OCI-LY1 (cell line): ENCODE measurements around the gene DNAJB8.

Source experiments
- H2AFZ ChIP-seq: fragments of 200-600 bp; sonication (generic), shearing (Covaris generic); 2 replicates; pipeline ENCODE4 v1.6.0; 2014; ENCODE audit warnings: antibody characterized with exemption, mild to moderate bottlenecking, low read length
- H3F3A ChIP-seq: fragments of 200-600 bp; sonication (generic), shearing (Covaris generic); 2 replicates; pipeline ENCODE4 v1.6.0; 2014; ENCODE audit warnings: mild to moderate bottlenecking, antibody characterized with exemption, low read length, moderate library complexity; ENCODE audit not compliant: insufficient read depth
- H3K27ac ChIP-seq: fragments of 200-600 bp; sonication (generic); 2 replicates; pipeline ENCODE4 v1.5.1; 2014; ENCODE audit warnings: low read length, mixed run types, mild to moderate bottlenecking, low read depth; ENCODE audit not compliant: poor library complexity, severe bottlenecking
- H3K27me3 ChIP-seq: fragments of 200-600 bp; sonication (generic); 2 replicates; pipeline ENCODE4 v1.6.0; 2014; ENCODE audit warnings: antibody characterized with exemption, mild to moderate bottlenecking, low read length, moderate library complexity; ENCODE audit not compliant: insufficient read depth
- H3K36me3 ChIP-seq: fragments of 200-600 bp; sonication (generic); 2 replicates; pipeline ENCODE4 v1.6.1; 2014; ENCODE audit warnings: mild to moderate bottlenecking, antibody characterized with exemption, low read length, moderate library complexity, mixed read lengths; ENCODE audit not compliant: insufficient read depth
- H3K4me1 ChIP-seq: fragments of 200-600 bp; sonication (generic); 2 replicates; pipeline ENCODE4 v1.5.1; 2014; ENCODE audit warnings: mild to moderate bottlenecking, low read length, moderate library complexity; ENCODE audit not compliant: insufficient read depth, severe bottlenecking
- H3K4me2 ChIP-seq: fragments of 200-600 bp; sonication (generic), shearing (Covaris generic); 2 replicates; pipeline ENCODE4 v1.6.1; 2014; ENCODE audit warnings: low read length
- H3K4me3 ChIP-seq: fragments of 200-600 bp; sonication (generic); 2 replicates; pipeline ENCODE4 v1.5.1; 2014; ENCODE audit warnings: low read length, low read depth, mild to moderate bottlenecking, mixed read lengths; ENCODE audit not compliant: poor library complexity, severe bottlenecking
- H3K79me2 ChIP-seq: fragments of 200-600 bp; shearing (Covaris generic); 2 replicates; pipeline ENCODE4 v1.6.1; 2016; ENCODE audit warnings: mixed run types, low read length, mixed read lengths; ENCODE audit not compliant: insufficient read depth
- H3K9ac ChIP-seq: fragments of 200-600 bp; sonication (generic), shearing (Covaris generic); 2 replicates; pipeline ENCODE4 v1.6.1; 2014; ENCODE audit warnings: mild to moderate bottlenecking, low read length, mixed read lengths
- H3K9me2 ChIP-seq: fragments of 200-600 bp; sonication (generic), shearing (Covaris generic); 2 replicates; pipeline ENCODE4 v1.6.1; 2014; ENCODE audit warnings: low read depth, mild to moderate bottlenecking, low read length, mixed read lengths
- H3K9me3 ChIP-seq: fragments of 200-600 bp; shearing (Covaris generic); 2 replicates; pipeline ENCODE4 v1.6.1; 2014; ENCODE audit warnings: low read length, mixed read lengths
- H4K20me1 ChIP-seq: fragments of 200-600 bp; sonication (generic), shearing (Covaris generic); 2 replicates; pipeline ENCODE4 v1.6.0; 2016; ENCODE audit warnings: mild to moderate bottlenecking, low read length; ENCODE audit not compliant: insufficient read depth
- EZH2 ChIP-seq: fragments of 200-600 bp; sonication (generic), shearing (Covaris generic); IDR thresholded peaks from 2 replicates; pipeline ENCODE4 v1.8.0; 2017; ENCODE audit warnings: borderline replicate concordance, mixed run types, mild to moderate bottlenecking, antibody characterized with exemption, low read length, moderate library complexity, mixed read lengths
- TF ChIP-seq, protein P1 (sequence below): fragments of 200-600 bp; sonication (generic), shearing (Covaris generic); IDR thresholded peaks from 2 replicates; pipeline ENCODE4 v1.5.1; 2017; ENCODE audit warnings: mild to moderate bottlenecking, antibody characterized with exemption, low read length, moderate library complexity, mixed read lengths

DNAJB8 gene

DNA sequence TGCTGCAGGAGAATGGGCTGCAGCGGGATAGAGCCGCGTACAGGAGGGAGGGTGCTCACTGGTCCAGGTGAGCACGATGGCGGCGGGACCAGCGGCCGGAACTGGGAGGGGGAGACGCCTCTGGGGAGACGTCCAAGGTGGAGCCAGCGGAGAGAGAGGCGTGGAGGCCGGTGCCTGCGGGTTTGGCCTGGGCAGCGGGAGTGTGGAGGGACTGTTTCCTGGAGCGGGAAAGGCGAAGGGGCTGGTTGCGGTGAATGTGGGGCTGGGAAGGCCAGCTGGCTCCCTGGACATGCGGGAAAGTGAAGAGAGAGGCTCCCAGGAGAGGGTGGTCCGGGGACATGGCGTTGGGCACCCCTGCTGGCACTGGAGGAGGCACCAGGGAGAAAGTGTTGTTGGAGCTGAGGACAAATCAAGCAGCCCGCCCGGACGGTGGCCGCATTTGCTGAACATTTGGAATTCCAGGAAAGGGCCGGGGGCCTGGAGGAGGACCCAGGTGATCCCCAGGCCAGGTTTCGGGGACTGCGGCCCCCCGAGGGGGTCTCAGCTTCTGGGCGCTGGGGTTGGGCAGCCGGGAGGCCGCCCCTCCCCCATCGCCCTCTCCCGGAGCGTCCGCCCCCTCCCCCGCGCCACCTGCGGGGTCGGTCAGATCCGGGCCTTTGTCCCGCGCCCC is 34.3 kb downstream of the DNAJB8 start:
- Histone ChIP-seq H2AFZ (no peak overlapping the region), H3K4me3 (no peak overlapping the region), H3K36me3 (no peaks in the 10 kb centered on the region), H3K4me1 (no peaks in the 10 kb centered on the region), H3K27ac (no peak overlapping the region), H3F3A (no peaks in the 10 kb centered on the region), H4K20me1 (no peaks in the 10 kb centered on the region), H3K9ac (no peak overlapping the region), H3K27me3 (peaks cover 8% of the 10 kb centered on the region; the same call in 1 of the 2 replicates), H3K9me2 (no peaks in the 10 kb centered on the region), H3K9me3 (no peaks in the 10 kb centered on the region), H3K79me2 (no peaks in the 10 kb centered on the region), H3K4me2 (no peak overlapping the region)
- TF ChIP-seq, protein P1, sequence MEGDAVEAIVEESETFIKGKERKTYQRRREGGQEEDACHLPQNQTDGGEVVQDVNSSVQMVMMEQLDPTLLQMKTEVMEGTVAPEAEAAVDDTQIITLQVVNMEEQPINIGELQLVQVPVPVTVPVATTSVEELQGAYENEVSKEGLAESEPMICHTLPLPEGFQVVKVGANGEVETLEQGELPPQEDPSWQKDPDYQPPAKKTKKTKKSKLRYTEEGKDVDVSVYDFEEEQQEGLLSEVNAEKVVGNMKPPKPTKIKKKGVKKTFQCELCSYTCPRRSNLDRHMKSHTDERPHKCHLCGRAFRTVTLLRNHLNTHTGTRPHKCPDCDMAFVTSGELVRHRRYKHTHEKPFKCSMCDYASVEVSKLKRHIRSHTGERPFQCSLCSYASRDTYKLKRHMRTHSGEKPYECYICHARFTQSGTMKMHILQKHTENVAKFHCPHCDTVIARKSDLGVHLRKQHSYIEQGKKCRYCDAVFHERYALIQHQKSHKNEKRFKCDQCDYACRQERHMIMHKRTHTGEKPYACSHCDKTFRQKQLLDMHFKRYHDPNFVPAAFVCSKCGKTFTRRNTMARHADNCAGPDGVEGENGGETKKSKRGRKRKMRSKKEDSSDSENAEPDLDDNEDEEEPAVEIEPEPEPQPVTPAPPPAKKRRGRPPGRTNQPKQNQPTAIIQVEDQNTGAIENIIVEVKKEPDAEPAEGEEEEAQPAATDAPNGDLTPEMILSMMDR, result no peak
- no peak for TF ChIP-seq EZH2

DNA sequence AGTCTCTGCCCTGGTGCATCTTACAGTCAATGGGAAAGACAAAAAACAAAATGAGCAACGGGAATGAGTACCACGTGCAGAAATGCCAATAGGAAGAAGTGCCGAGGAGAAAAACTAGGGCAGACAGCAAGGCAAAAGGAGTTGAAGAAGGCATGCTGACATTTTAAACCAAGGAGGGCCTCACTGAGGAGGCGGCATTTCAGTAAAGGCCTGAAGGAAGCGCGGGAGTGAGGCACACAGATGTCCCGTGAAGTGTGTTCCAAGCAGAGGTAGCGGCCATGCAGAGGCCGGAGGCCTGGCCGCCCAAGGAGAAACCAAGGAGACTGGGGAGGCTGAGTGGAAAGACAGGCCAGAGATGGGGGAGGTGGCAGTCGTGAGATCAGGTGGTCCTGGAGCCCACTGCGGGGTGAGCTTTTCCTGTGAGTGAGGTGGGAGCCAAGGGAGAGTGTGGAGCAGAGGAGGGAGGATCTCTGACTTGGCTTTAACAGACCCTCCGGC is 34.8 kb downstream of the DNAJB8 start:
- no peak overlapping the region for H2AFZ ChIP-seq
- no peak overlapping the region for H3K9ac ChIP-seq

DNA sequence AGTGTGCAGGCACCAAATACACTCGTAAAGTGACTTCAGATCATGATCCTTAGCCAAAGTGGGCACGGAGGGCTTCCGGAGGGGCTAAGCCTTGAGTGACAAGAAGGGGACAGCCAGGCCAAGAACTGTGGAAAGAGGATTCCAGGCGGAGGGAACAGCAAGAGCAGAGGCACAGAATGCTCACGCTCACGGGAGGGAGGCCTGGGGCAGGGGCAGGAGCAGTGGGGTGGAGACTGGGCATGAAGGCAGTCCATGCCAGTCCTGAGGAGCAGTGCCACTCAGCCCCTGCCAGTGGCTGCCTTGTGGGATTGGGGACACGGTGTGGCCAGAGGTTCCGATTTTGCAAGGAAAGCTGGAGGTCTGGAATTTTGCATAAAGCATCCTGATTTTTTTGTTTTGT is 36.0 kb downstream of the DNAJB8 start:
- no peak overlapping the region for H3K4me2 ChIP-seq
- no peak overlapping the region for H3K27ac ChIP-seq
- H3K9me3 ChIP-seq, result no peaks in the 10 kb centered on the region
- no peak overlapping the region for H2AFZ ChIP-seq
- peaks cover 8% of the 10 kb centered on the region; the same call in 1 of the 2 replicates for H3K27me3 ChIP-seq
- H3K4me1 ChIP-seq, result peaks cover 4% of the 10 kb centered on the region
- no peaks in the 10 kb centered on the region for H3K36me3 ChIP-seq
- H3K4me3 ChIP-seq, result no peak overlapping the region
- no peaks in the 10 kb centered on the region for H3K9me2 ChIP-seq
- no peak overlapping the region for H3K9ac ChIP-seq
- no peaks in the 10 kb centered on the region for H3F3A ChIP-seq
- no peaks in the 10 kb centered on the region for H4K20me1 ChIP-seq
- TF ChIP-seq EZH2, result no peak
- H3K79me2 ChIP-seq, result no peaks in the 10 kb centered on the region

More for the DNA sequence above, 34.8 kb downstream of the DNAJB8 start:
- no peaks in the 10 kb centered on the region for H3K9me2 ChIP-seq
- H3K27me3 ChIP-seq, result peaks cover 8% of the 10 kb centered on the region; the same call in 1 of the 2 replicates
- H3K4me2 ChIP-seq, result no peak overlapping the region
- no peaks in the 10 kb centered on the region for H4K20me1 ChIP-seq
- no peaks in the 10 kb centered on the region for H3K36me3 ChIP-seq
- H3K4me3 ChIP-seq, result no peak overlapping the region
- no peaks in the 10 kb centered on the region for H3F3A ChIP-seq
- no peak overlapping the region for H3K27ac ChIP-seq
- no peaks in the 10 kb centered on the region for H3K79me2 ChIP-seq
- no peaks in the 10 kb centered on the region for H3K9me3 ChIP-seq
- no peaks in the 10 kb centered on the region for H3K4me1 ChIP-seq
- TF ChIP-seq, protein P1, result no peak
- TF ChIP-seq EZH2, result no peak

DNA sequence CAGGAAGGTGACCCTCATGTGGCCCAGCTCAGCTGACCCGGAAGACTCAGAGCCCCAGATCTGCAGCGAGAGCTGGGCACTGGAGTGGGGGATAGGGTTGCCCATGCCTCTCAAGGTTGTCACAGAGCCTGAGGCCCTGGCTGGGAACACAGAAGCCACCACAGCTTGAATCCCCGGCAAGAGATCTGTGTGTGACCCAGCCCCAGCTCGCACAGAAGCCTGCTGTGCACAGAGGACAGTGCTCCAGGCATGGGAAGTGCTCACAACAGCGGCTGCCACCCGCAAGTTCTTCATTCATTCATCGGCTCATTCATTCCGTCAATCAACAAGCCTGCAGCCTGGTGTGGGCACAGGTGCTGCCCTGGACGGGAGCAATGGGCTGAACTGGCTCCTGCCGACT is 36.4 kb downstream of the DNAJB8 start:
- Histone ChIP-seq H3K27ac (no peak overlapping the region), H4K20me1 (no peaks in the 10 kb centered on the region), H2AFZ (no peak overlapping the region), H3K9ac (no peak overlapping the region), H3K4me1 (peaks cover 4% of the 10 kb centered on the region), H3F3A (no peaks in the 10 kb centered on the region), H3K4me2 (no peak overlapping the region), H3K4me3 (no peak overlapping the region), H3K9me3 (no peaks in the 10 kb centered on the region), H3K9me2 (no peaks in the 10 kb centered on the region), H3K27me3 (peaks cover 6% of the 10 kb centered on the region; the same call in 1 of the 2 replicates), H3K36me3 (no peaks in the 10 kb centered on the region), H3K79me2 (no peaks in the 10 kb centered on the region)
- TF ChIP-seq EZH2, result no peak
- TF ChIP-seq, protein P1, result no peak
